Left ventricle myocardium inferior (tissue), 1 donor: ENCODE data around the gene KLRK1. TPM values are rescaled to one million over a fixed set of nuclear protein-coding genes. Genes with fewer than 3 reads are reported as not detected.
"Not testable (repeated sequence)": the region's sequence is repeated elsewhere in the genome, so short reads cannot be mapped to it uniquely, and the experiment has no call there.

ENCODE experiments used
- DNase-seq: peaks from one replicate; pipeline ENCODE4 v3.0.0-alpha.2; 2020
- H3K27ac ChIP-seq: fragments of 200-600 bp; replicated peaks from 2 replicates; pipeline ENCODE4 v1.8.0; 2021
- H3K27me3 ChIP-seq: fragments of 200-600 bp; 2 replicates; pipeline ENCODE4 v1.8.0; 2021; ENCODE audit warnings: low read depth
- H3K36me3 ChIP-seq: fragments of 200-600 bp; 2 replicates; pipeline ENCODE4 v1.8.0; 2021
- H3K4me1 ChIP-seq: fragments of 200-600 bp; 2 replicates; pipeline ENCODE4 v1.8.0; 2021
- H3K4me3 ChIP-seq: fragments of 200-600 bp; 2 replicates; pipeline ENCODE4 v1.8.0; 2021; ENCODE audit warnings: mild to moderate bottlenecking, moderate library complexity
- H3K9me3 ChIP-seq: fragments of 200-600 bp; replicated peaks from 2 replicates; pipeline ENCODE4 v1.8.0; 2021
- CTCF ChIP-seq: fragments of 200-600 bp; IDR thresholded peaks from 2 replicates; pipeline ENCODE4 v1.8.0; 2021; ENCODE audit warnings: antibody characterized with exemption, mild to moderate bottlenecking, borderline replicate concordance
- intact Hi-C: fragments of 100-400 bp; cut with micrococcal nuclease; formaldehyde crosslinking; loops from one replicate; pipeline ENCODE4 v1.11.0; 2022
- total RNA-seq: library from RNA; stranded (reverse); fragmentation: NEBNext Ultra II Directional; extraction: Animal tissue kit (Norgen Biotek cat#: 25700); gene quantifications from one replicate; pipeline ENCODE4 v1.2.1, GENCODE V29; 2021
- donor health status: DM: no; HTN: yes; CAD: no; lungs with severe emphysema.

The KLRK1 gene
- total RNA-seq, 1 donor from 2014 or later: 0.36 TPM

- intact Hi-C loops: no loop called here
- H3K36me3 ChIP-seq: no peaks in the 10 kb centered on the region
- no peak for DNase-seq
- H3K27ac ChIP-seq: no peak overlapping the region
- H3K4me3 ChIP-seq: no peak overlapping the region
- H3K9me3 ChIP-seq: no peaks in the 10 kb centered on the region
- H3K4me1 ChIP-seq: peaks cover 9% of the 10 kb centered on the region
- TF ChIP-seq CTCF: no peak
- H3K27me3 ChIP-seq: no peaks in the 10 kb centered on the region
These were observed 7.5 kb upstream of the KLRK1 start for GRCh38 chr12:10397296-10397695.

GRCh38 chr12:10396176-10396575, 6.3 kb upstream of the KLRK1 start:
- intact Hi-C loops, H3K4me3 ChIP-seq, DNase-seq, H3K27me3 ChIP-seq, H3K9me3 ChIP-seq, H3K36me3 ChIP-seq, H3K27ac ChIP-seq: not testable (repeated sequence)
- H3K4me1 ChIP-seq: peaks cover 10% of the 10 kb centered on the region

- Histone ChIP-seq H3K36me3 (no peaks in the 10 kb centered on the region), H3K4me3 (no peak overlapping the region), H3K27me3 (no peaks in the 10 kb centered on the region), H3K9me3 (no peaks in the 10 kb centered on the region), H3K27ac (peak overlapping the region; percentile 58), H3K4me1 (peaks cover 10% of the 10 kb centered on the region)
- intact Hi-C loops: no loop called here
- TF ChIP-seq CTCF: no peak
- DNase-seq: no peak
These were observed 5.7 kb upstream of the KLRK1 start for GRCh38 chr12:10395390-10395998.

- H3K4me3 ChIP-seq: not testable (repeated sequence)
These were observed 4.8 kb upstream of the KLRK1 start for GRCh38 chr12:10394531-10395152.

GRCh38 chr12:10393291-10393690, 3.5 kb upstream of the KLRK1 start:
- peaks cover 10% of the 10 kb centered on the region for H3K4me1 ChIP-seq
- H3K27ac ChIP-seq: no peak overlapping the region
- H3K9me3 ChIP-seq: no peaks in the 10 kb centered on the region
- intact Hi-C loops: no loop called here
- no peak for DNase-seq
- TF ChIP-seq CTCF: no peak
- no peaks in the 10 kb centered on the region for H3K36me3 ChIP-seq
- H3K27me3 ChIP-seq: no peaks in the 10 kb centered on the region
- no peak overlapping the region for H3K4me3 ChIP-seq

More at GRCh38 chr12:10394531-10395152, 4.8 kb upstream of the KLRK1 start:
- peaks cover 10% of the 10 kb centered on the region for H3K4me1 ChIP-seq
- H3K36me3 ChIP-seq, intact Hi-C loops, H3K9me3 ChIP-seq, H3K27ac ChIP-seq, H3K27me3 ChIP-seq, DNase-seq: not testable (repeated sequence)

GRCh38 chr12:10392394-10392930, 2.6 kb upstream of the KLRK1 start:
- Histone ChIP-seq H3K36me3 (no peaks in the 10 kb centered on the region), H3K4me3 (no peak overlapping the region), H3K27ac (no peak overlapping the region), H3K4me1 (peaks cover 10% of the 10 kb centered on the region), H3K9me3 (no peaks in the 10 kb centered on the region), H3K27me3 (no peaks in the 10 kb centered on the region)
- no peak for TF ChIP-seq CTCF
- intact Hi-C loops: no loop called here
- DNase-seq: peak; percentile 56

GRCh38 chr12:10390991-10391390, 1.1 kb upstream of the KLRK1 start:
- H3K9me3 ChIP-seq, intact Hi-C loops, H3K4me3 ChIP-seq, H3K27ac ChIP-seq, H3K27me3 ChIP-seq, DNase-seq, H3K36me3 ChIP-seq: not testable (repeated sequence)
- peaks cover 10% of the 10 kb centered on the region for H3K4me1 ChIP-seq
